HEK293 (cell line): ENCODE data around the gene LHX5.
A peak's percentile ranks its signal among the peaks of the same experiment; 100 is the strongest.

Experiments used
- CTCF ChIA-PET: fragments of 350-600 bp; formaldehyde crosslinking; extraction: SDS; loops from one replicate; lab custom pipeline; 2021; ENCODE audit warnings: antibody characterized with exemption; lab: Yijun Ruan, JAX
- POLR2A ChIA-PET: fragments of 300-600 bp; formaldehyde crosslinking; extraction: SDS; loops from one replicate; lab custom pipeline; 2020; ENCODE audit warnings: antibody characterized with exemption, inconsistent platforms; lab: Yijun Ruan, JAX
- H3K27ac ChIP-seq: fragments of 200-500 bp; sonication (Bioruptor generic); 2 replicates; pipeline ENCODE4 v1.5.1; 2014; ENCODE audit warnings: low read depth, low read length, control low read depth, inconsistent platforms; ENCODE audit errors: extremely low read depth
- H3K36me3 ChIP-seq, 2 experiments: fragments of 200-500 bp in 1 of 2; sonication (Bioruptor generic) in 1 of 2; 1 replicate in 1 of 2; 2 replicates in 1 of 2; pipeline ENCODE4 v1.5.1; 2014 to 2017; ENCODE audit warnings: inconsistent platforms in 2 of 2, low read length in 2 of 2; ENCODE audit not compliant: control insufficient read depth in 2 of 2, insufficient read depth in 1 of 2
- H3K4me1 ChIP-seq: fragments of 200-500 bp; sonication (Bioruptor generic); 2 replicates; pipeline ENCODE4 v1.5.1; 2014; ENCODE audit warnings: mild to moderate bottlenecking, low read length, inconsistent platforms; ENCODE audit not compliant: control insufficient read depth, insufficient read depth
- H3K4me3 ChIP-seq: 2 replicates; pipeline ENCODE4 v1.5.1; 2011; ENCODE audit warnings: low read depth, mild to moderate bottlenecking, control low read depth, low read length, moderate library complexity
- H3K9me3 ChIP-seq: fragments of 200-500 bp; sonication (Bioruptor generic); 2 replicates; pipeline ENCODE4 v1.5.1; 2014; ENCODE audit warnings: low read depth, low read length, inconsistent platforms; ENCODE audit not compliant: control insufficient read depth, insufficient read depth
- ATF2 ChIP-seq: fragments of 450-650 bp; formaldehyde crosslinking; IDR thresholded peaks from 2 replicates; pipeline ENCODE4 v1.5.1; 2016; ENCODE audit warnings: missing biosample characterization, missing genetic modification characterization, low read depth
- MZF1 ChIP-seq: fragments of 450-650 bp; formaldehyde crosslinking; IDR thresholded peaks from 2 replicates; pipeline ENCODE4 v1.5.1; 2017; ENCODE audit warnings: missing biosample characterization, missing genetic modification characterization, borderline replicate concordance
- ZBTB11 ChIP-seq: fragments of 450-650 bp; formaldehyde crosslinking; conservative IDR thresholded peaks from 2 replicates; pipeline ENCODE4 v1.5.1; 2016; ENCODE audit warnings: low read depth, missing biosample characterization, missing genetic modification characterization
- ZBTB17 ChIP-seq: fragments of 450-650 bp; formaldehyde crosslinking; IDR thresholded peaks from 2 replicates; pipeline ENCODE4 v1.5.1; 2016; ENCODE audit warnings: missing biosample characterization, missing genetic modification characterization
- ZBTB6 ChIP-seq: fragments of 450-650 bp; formaldehyde crosslinking; IDR thresholded peaks from 2 replicates; pipeline ENCODE4 v1.5.1; 2017; ENCODE audit warnings: missing biosample characterization, missing genetic modification characterization
- ZNF16 ChIP-seq: fragments of 450-650 bp; formaldehyde crosslinking; IDR thresholded peaks from 2 replicates; pipeline ENCODE4 v1.5.1; 2016; ENCODE audit warnings: low read depth, missing biosample characterization, missing genetic modification characterization
- ZNF169 ChIP-seq: fragments of 450-650 bp; formaldehyde crosslinking; IDR thresholded peaks from 2 replicates; pipeline ENCODE4 v1.5.1; 2016; ENCODE audit warnings: missing biosample characterization, missing genetic modification characterization
- ZNF248 ChIP-seq: fragments of 450-650 bp; formaldehyde crosslinking; IDR thresholded peaks from 2 replicates; pipeline ENCODE4 v1.5.1; 2017; ENCODE audit warnings: missing biosample characterization, missing genetic modification characterization
- ZNF391 ChIP-seq: fragments of 450-650 bp; formaldehyde crosslinking; IDR thresholded peaks from 2 replicates; pipeline ENCODE4 v1.5.1; 2016; ENCODE audit warnings: low read depth, missing biosample characterization, missing genetic modification characterization, borderline replicate concordance
- ZNF394 ChIP-seq: fragments of 450-650 bp; formaldehyde crosslinking; IDR thresholded peaks from 2 replicates; pipeline ENCODE4 v1.5.1; 2016; ENCODE audit warnings: missing biosample characterization, missing genetic modification characterization, mild to moderate bottlenecking, moderate library complexity, borderline replicate concordance
- ZNF544 ChIP-seq: fragments of 450-650 bp; formaldehyde crosslinking; IDR thresholded peaks from 2 replicates; pipeline ENCODE4 v1.5.0; 2017; ENCODE audit warnings: missing biosample characterization, missing genetic modification characterization
- ZNF621 ChIP-seq: fragments of 450-650 bp; formaldehyde crosslinking; IDR thresholded peaks from 2 replicates; pipeline ENCODE4 v1.5.1; 2017; ENCODE audit warnings: missing biosample characterization, missing genetic modification characterization
- ZNF623 ChIP-seq: fragments of 450-650 bp; formaldehyde crosslinking; IDR thresholded peaks from 2 replicates; pipeline ENCODE4 v1.5.1; 2016; ENCODE audit warnings: missing biosample characterization, missing genetic modification characterization
- ZNF629 ChIP-seq: fragments of 450-650 bp; formaldehyde crosslinking; IDR thresholded peaks from 2 replicates; pipeline ENCODE4 v1.5.1; 2017; ENCODE audit warnings: missing biosample characterization, missing genetic modification characterization
- ZNF654 ChIP-seq: fragments of 450-650 bp; formaldehyde crosslinking; IDR thresholded peaks from 2 replicates; pipeline ENCODE4 v1.5.1; 2016; ENCODE audit warnings: low read depth, missing biosample characterization, missing genetic modification characterization
- TF ChIP-seq, protein P1 (sequence below): fragments of 450-650 bp; formaldehyde crosslinking; IDR thresholded peaks from 2 replicates; pipeline ENCODE4 v1.5.1; 2017; ENCODE audit warnings: missing biosample characterization, missing genetic modification characterization
- TF ChIP-seq, protein P2 (sequence below): fragments of 450-650 bp; formaldehyde crosslinking; IDR thresholded peaks from 2 replicates; pipeline ENCODE4 v1.5.1; 2016; ENCODE audit warnings: missing biosample characterization, missing genetic modification characterization

LHX5 gene

GRCh38 chr12:113414519-113415038, 57.1 kb downstream of the LHX5 start:
- Histone ChIP-seq H3K9me3 (no peaks in the 10 kb centered on the region), H3K4me1 (no peaks in the 10 kb centered on the region), H3K4me3 (no peak overlapping the region), H3K36me3 (no peaks in the 10 kb centered on the region)
- CTCF ChIA-PET, result interaction anchor here (0.7 to 1.2 kb wide), 2 partner anchors 11 to 102 kb away, joined by 3 to 5 read pairs; no protein-coding TSS in a partner anchor
- POLR2A ChIA-PET, result no interaction called here
- TF ChIP-seq ZBTB11 (no peak), ZNF621 (tag by site-specific recombination) (no peak), ZNF623 (tag by site-specific recombination) (peak; percentile 97), ZNF16 (tag by site-specific recombination) (peak; percentile 75), ZNF169 (tag by site-specific recombination) (no peak)
- TF ChIP-seq, all 188 proteins: peak for 2
- no peak overlapping the region for H3K27ac ChIP-seq

DNA sequence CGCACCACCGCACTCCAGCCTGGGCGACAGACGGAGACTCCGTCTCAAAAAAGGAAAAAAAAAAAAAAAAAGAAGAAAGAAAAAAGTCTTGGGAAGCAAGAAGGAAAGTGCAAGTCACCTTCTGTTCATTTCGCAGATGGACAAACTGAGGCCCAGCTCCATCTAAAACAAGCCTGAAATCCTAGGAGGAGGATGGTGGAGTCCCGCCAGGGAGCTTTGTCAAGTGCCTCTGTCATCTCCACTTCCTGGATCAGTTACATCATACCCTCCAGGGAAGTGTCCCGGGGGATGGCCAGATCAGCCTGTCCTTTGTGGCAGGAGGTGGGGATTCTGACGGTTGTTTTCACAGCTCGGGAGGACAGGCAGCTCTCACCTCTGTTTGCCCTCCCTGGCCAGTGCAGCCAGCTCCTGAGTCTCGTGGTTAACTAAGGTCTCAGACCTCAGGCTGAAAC, 58.2 kb downstream of the LHX5 start:
- ChIA-PET POLR2A (no interaction called here), CTCF (interaction anchor here (0.5 to 3.3 kb wide), 3 partner anchors 11 to 377 kb away, joined by 3 to 19 read pairs (median 3); no protein-coding TSS in a partner anchor)
- H3K9me3 ChIP-seq, result no peaks in the 10 kb centered on the region
- H3K4me1 ChIP-seq, result no peaks in the 10 kb centered on the region
- no peak overlapping the region for H3K4me3 ChIP-seq
- no peak for TF ChIP-seq ZNF654 (tag by site-specific recombination)
- no peak for TF ChIP-seq ZNF248 (tag by site-specific recombination)
- no peak for TF ChIP-seq ATF2 (tag by site-specific recombination)
- TF ChIP-seq ZNF394 (tag by site-specific recombination), result no peak
- TF ChIP-seq ZNF391 (tag by site-specific recombination), result no peak
- TF ChIP-seq, protein P1, sequence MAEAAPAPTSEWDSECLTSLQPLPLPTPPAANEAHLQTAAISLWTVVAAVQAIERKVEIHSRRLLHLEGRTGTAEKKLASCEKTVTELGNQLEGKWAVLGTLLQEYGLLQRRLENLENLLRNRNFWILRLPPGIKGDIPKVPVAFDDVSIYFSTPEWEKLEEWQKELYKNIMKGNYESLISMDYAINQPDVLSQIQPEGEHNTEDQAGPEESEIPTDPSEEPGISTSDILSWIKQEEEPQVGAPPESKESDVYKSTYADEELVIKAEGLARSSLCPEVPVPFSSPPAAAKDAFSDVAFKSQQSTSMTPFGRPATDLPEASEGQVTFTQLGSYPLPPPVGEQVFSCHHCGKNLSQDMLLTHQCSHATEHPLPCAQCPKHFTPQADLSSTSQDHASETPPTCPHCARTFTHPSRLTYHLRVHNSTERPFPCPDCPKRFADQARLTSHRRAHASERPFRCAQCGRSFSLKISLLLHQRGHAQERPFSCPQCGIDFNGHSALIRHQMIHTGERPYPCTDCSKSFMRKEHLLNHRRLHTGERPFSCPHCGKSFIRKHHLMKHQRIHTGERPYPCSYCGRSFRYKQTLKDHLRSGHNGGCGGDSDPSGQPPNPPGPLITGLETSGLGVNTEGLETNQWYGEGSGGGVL (tag by site-specific recombination), result no peak
- no peak for TF ChIP-seq ZNF544 (tag by site-specific recombination)
- TF ChIP-seq, protein P2, sequence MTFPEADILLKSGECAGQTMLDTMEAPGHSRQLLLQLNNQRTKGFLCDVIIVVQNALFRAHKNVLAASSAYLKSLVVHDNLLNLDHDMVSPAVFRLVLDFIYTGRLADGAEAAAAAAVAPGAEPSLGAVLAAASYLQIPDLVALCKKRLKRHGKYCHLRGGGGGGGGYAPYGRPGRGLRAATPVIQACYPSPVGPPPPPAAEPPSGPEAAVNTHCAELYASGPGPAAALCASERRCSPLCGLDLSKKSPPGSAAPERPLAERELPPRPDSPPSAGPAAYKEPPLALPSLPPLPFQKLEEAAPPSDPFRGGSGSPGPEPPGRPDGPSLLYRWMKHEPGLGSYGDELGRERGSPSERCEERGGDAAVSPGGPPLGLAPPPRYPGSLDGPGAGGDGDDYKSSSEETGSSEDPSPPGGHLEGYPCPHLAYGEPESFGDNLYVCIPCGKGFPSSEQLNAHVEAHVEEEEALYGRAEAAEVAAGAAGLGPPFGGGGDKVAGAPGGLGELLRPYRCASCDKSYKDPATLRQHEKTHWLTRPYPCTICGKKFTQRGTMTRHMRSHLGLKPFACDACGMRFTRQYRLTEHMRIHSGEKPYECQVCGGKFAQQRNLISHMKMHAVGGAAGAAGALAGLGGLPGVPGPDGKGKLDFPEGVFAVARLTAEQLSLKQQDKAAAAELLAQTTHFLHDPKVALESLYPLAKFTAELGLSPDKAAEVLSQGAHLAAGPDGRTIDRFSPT (tag by site-specific recombination), result no peak
- 0 out of 2 replicates have a peak, but pooled peaks have one; percentile 37 for TF ChIP-seq ZBTB17 (tag by site-specific recombination)
- peak; percentile 28; the same call in 1 of the 2 replicates for TF ChIP-seq MZF1
- peak; percentile 43; the same call in 1 of the 2 replicates for TF ChIP-seq ZBTB6 (tag by site-specific recombination)
- peak; percentile 39; the same call in 1 of the 2 replicates for TF ChIP-seq ZNF629
- no peak overlapping the region for H3K27ac ChIP-seq
- H3K36me3 ChIP-seq, result no peaks in the 10 kb centered on the region
